ENCODE data around the gene CCDC187. TPM values are rescaled to one million over a fixed set of nuclear protein-coding genes. Genes with fewer than 3 reads are reported as not detected.

CCDC187 gene
- total and polyA plus RNA-seq, 2 donors = 0.23 to 0.24 TPM

- H3K4me1 ChIP-seq (ENCODE audit: control insufficient read depth in 2 of 2, insufficient read depth in 2 of 2, low read length in 2 of 2) = peaks cover 4 to 10% of the 10 kb centered on the region in 2 donors
- 83% methylated on average over 24 of the region's 24 CpGs for WGBS
- no peak overlapping the region for H3K27ac ChIP-seq (ENCODE audit: low read depth in 1 of 2, low read length in 1 of 2)
- H3K36me3 ChIP-seq (ENCODE audit: control insufficient read depth in 2 of 2, insufficient read depth in 2 of 2, low read length in 1 of 2) = no peaks in the 10 kb centered on the region
- peaks cover 0 to 22% of the 10 kb centered on the region in 2 donors for H3K27me3 ChIP-seq (ENCODE audit: control insufficient read depth in 2 of 2, insufficient read depth in 1 of 2, low read length in 1 of 2)
- no peaks in the 10 kb centered on the region for H3K9me3 ChIP-seq (ENCODE audit: control insufficient read depth in 2 of 2, insufficient read depth in 1 of 2, low read length in 1 of 2)
- no peak for DNase-seq (ENCODE audit: low read depth in 6 of 9, low spot score in 9 of 9)
- no peak overlapping the region for H3K4me3 ChIP-seq (ENCODE audit: low read length in 2 of 2)
Measured at GRCh38 chr9:136264441-136265405, 39.2 kb downstream of the CCDC187 start.

GRCh38 chr9:136264031-136264430 is 39.9 kb downstream of the CCDC187 start:
- no peaks in the 10 kb centered on the region for H3K36me3 ChIP-seq (ENCODE audit: control insufficient read depth in 2 of 2, insufficient read depth in 2 of 2, low read length in 1 of 2)
- H3K27me3 ChIP-seq (ENCODE audit: control insufficient read depth in 2 of 2, insufficient read depth in 1 of 2, low read length in 1 of 2) = peaks cover 0 to 21% of the 10 kb centered on the region in 2 donors
- DNase-seq (ENCODE audit: low read depth in 6 of 9, low spot score in 9 of 9) = no peak
- 95% methylated on average over 19 of the region's 19 CpGs for WGBS
- H3K4me3 ChIP-seq (ENCODE audit: low read length in 2 of 2) = no peak overlapping the region
- peaks cover 4 to 10% of the 10 kb centered on the region in 2 donors for H3K4me1 ChIP-seq (ENCODE audit: control insufficient read depth in 2 of 2, insufficient read depth in 2 of 2, low read length in 2 of 2)
- no peaks in the 10 kb centered on the region for H3K9me3 ChIP-seq (ENCODE audit: control insufficient read depth in 2 of 2, insufficient read depth in 1 of 2, low read length in 1 of 2)
- no peak overlapping the region for H3K27ac ChIP-seq (ENCODE audit: low read depth in 1 of 2, low read length in 1 of 2)

GRCh38 chr9:136262671-136263178 is 41.2 kb downstream of the CCDC187 start:
- WGBS = 92% methylated on average over 6 of the region's 6 CpGs
- Histone ChIP-seq H3K4me3 (ENCODE audit: low read length in 2 of 2) (no peak overlapping the region), H3K27me3 (ENCODE audit: control insufficient read depth in 2 of 2, insufficient read depth in 1 of 2, low read length in 1 of 2) (peaks cover 0 to 8% of the 10 kb centered on the region in 2 donors), H3K4me1 (ENCODE audit: control insufficient read depth in 2 of 2, insufficient read depth in 2 of 2, low read length in 2 of 2) (peaks cover 4 to 5% of the 10 kb centered on the region in 2 donors), H3K27ac (ENCODE audit: low read depth in 1 of 2, low read length in 1 of 2) (no peak overlapping the region), H3K9me3 (ENCODE audit: control insufficient read depth in 2 of 2, insufficient read depth in 1 of 2, low read length in 1 of 2) (no peaks in the 10 kb centered on the region), H3K36me3 (ENCODE audit: control insufficient read depth in 2 of 2, insufficient read depth in 2 of 2, low read length in 1 of 2) (no peaks in the 10 kb centered on the region)
- DNase-seq (ENCODE audit: low read depth in 6 of 9, low spot score in 9 of 9) = no peak

- Histone ChIP-seq H3K27me3 (ENCODE audit: control insufficient read depth in 2 of 2, insufficient read depth in 1 of 2, low read length in 1 of 2) (peaks cover 0 to 5% of the 10 kb centered on the region in 2 donors), H3K4me1 (ENCODE audit: control insufficient read depth in 2 of 2, insufficient read depth in 2 of 2, low read length in 2 of 2) (no peaks in the 10 kb centered on the region)
Measured at GRCh38 chr9:136261686-136262430, 42.0 kb downstream of the CCDC187 start.

GRCh38 chr9:136260936-136261472 is 42.9 kb downstream of the CCDC187 start:
- H3K9me3 ChIP-seq (ENCODE audit: control insufficient read depth in 2 of 2, insufficient read depth in 1 of 2, low read length in 1 of 2) = no peaks in the 10 kb centered on the region
- WGBS = 90% methylated on average over 20 of the region's 20 CpGs
- DNase-seq (ENCODE audit: low read depth in 6 of 9, low spot score in 9 of 9) = no peak
- no peaks in the 10 kb centered on the region for H3K36me3 ChIP-seq (ENCODE audit: control insufficient read depth in 2 of 2, insufficient read depth in 2 of 2, low read length in 1 of 2)
- H3K27me3 ChIP-seq (ENCODE audit: control insufficient read depth in 2 of 2, insufficient read depth in 1 of 2, low read length in 1 of 2) = peaks cover 0 to 5% of the 10 kb centered on the region in 2 donors
- no peak overlapping the region for H3K27ac ChIP-seq (ENCODE audit: low read depth in 1 of 2, low read length in 1 of 2)
- H3K4me3 ChIP-seq (ENCODE audit: low read length in 2 of 2) = no peak overlapping the region
- no peaks in the 10 kb centered on the region for H3K4me1 ChIP-seq (ENCODE audit: control insufficient read depth in 2 of 2, insufficient read depth in 2 of 2, low read length in 2 of 2)

More at GRCh38 chr9:136261686-136262430, 42.0 kb downstream of the CCDC187 start:
- Histone ChIP-seq H3K4me3 (ENCODE audit: low read length in 2 of 2) (no peak overlapping the region), H3K9me3 (ENCODE audit: control insufficient read depth in 2 of 2, insufficient read depth in 1 of 2, low read length in 1 of 2) (no peaks in the 10 kb centered on the region), H3K36me3 (ENCODE audit: control insufficient read depth in 2 of 2, insufficient read depth in 2 of 2, low read length in 1 of 2) (no peaks in the 10 kb centered on the region), H3K27ac (ENCODE audit: low read depth in 1 of 2, low read length in 1 of 2) (no peak overlapping the region)
- no peak for DNase-seq (ENCODE audit: low read depth in 6 of 9, low spot score in 9 of 9)
- 94% methylated on average over 28 of the region's 28 CpGs for WGBS

- H3K4me3 ChIP-seq (ENCODE audit: low read length in 2 of 2) = no peak overlapping the region
- no peak for DNase-seq (ENCODE audit: low read depth in 6 of 9, low spot score in 9 of 9)
- H3K27ac ChIP-seq (ENCODE audit: low read depth in 1 of 2, low read length in 1 of 2) = no peak overlapping the region
- H3K27me3 ChIP-seq (ENCODE audit: control insufficient read depth in 2 of 2, insufficient read depth in 1 of 2, low read length in 1 of 2) = peaks cover 0 to 5% of the 10 kb centered on the region in 2 donors
- H3K36me3 ChIP-seq (ENCODE audit: control insufficient read depth in 2 of 2, insufficient read depth in 2 of 2, low read length in 1 of 2) = no peaks in the 10 kb centered on the region
- 94% methylated on average over 10 of the region's 10 CpGs for WGBS
- H3K9me3 ChIP-seq (ENCODE audit: control insufficient read depth in 2 of 2, insufficient read depth in 1 of 2, low read length in 1 of 2) = no peaks in the 10 kb centered on the region
- H3K4me1 ChIP-seq (ENCODE audit: control insufficient read depth in 2 of 2, insufficient read depth in 2 of 2, low read length in 2 of 2) = no peaks in the 10 kb centered on the region
Measured at GRCh38 chr9:136260521-136260920, 43.4 kb downstream of the CCDC187 start.

GRCh38 chr9:136259836-136260235 is 44.1 kb downstream of the CCDC187 start:
- H3K36me3 ChIP-seq (ENCODE audit: control insufficient read depth in 2 of 2, insufficient read depth in 2 of 2, low read length in 1 of 2) = no peaks in the 10 kb centered on the region
- WGBS = 98% methylated on average over 17 of the region's 17 CpGs
- DNase-seq (ENCODE audit: low read depth in 6 of 9, low spot score in 9 of 9) = no peak
- no peak overlapping the region for H3K27ac ChIP-seq (ENCODE audit: low read depth in 1 of 2, low read length in 1 of 2)
- H3K9me3 ChIP-seq (ENCODE audit: control insufficient read depth in 2 of 2, insufficient read depth in 1 of 2, low read length in 1 of 2) = no peaks in the 10 kb centered on the region
- no peaks in the 10 kb centered on the region for H3K4me1 ChIP-seq (ENCODE audit: control insufficient read depth in 2 of 2, insufficient read depth in 2 of 2, low read length in 2 of 2)
- H3K27me3 ChIP-seq (ENCODE audit: control insufficient read depth in 2 of 2, insufficient read depth in 1 of 2, low read length in 1 of 2) = peaks cover 0 to 11% of the 10 kb centered on the region in 2 donors
- no peak overlapping the region for H3K4me3 ChIP-seq (ENCODE audit: low read length in 2 of 2)

GRCh38 chr9:136259517-136259813 is 44.4 kb downstream of the CCDC187 start:
- no peaks in the 10 kb centered on the region for H3K9me3 ChIP-seq (ENCODE audit: control insufficient read depth in 2 of 2, insufficient read depth in 1 of 2, low read length in 1 of 2)
- H3K4me3 ChIP-seq (ENCODE audit: low read length in 2 of 2) = no peak overlapping the region
- peaks cover 0 to 11% of the 10 kb centered on the region in 2 donors for H3K27me3 ChIP-seq (ENCODE audit: control insufficient read depth in 2 of 2, insufficient read depth in 1 of 2, low read length in 1 of 2)
- no peaks in the 10 kb centered on the region for H3K4me1 ChIP-seq (ENCODE audit: control insufficient read depth in 2 of 2, insufficient read depth in 2 of 2, low read length in 2 of 2)
- DNase-seq (ENCODE audit: low read depth in 6 of 9, low spot score in 9 of 9) = no peak
- 88% methylated on average over 4 of the region's 4 CpGs for WGBS
- no peaks in the 10 kb centered on the region for H3K36me3 ChIP-seq (ENCODE audit: control insufficient read depth in 2 of 2, insufficient read depth in 2 of 2, low read length in 1 of 2)
- no peak overlapping the region for H3K27ac ChIP-seq (ENCODE audit: low read depth in 1 of 2, low read length in 1 of 2)

Measured in thymus (tissue), 11 donors.